ENCODE data around the gene FOXL2NB.

DNA sequence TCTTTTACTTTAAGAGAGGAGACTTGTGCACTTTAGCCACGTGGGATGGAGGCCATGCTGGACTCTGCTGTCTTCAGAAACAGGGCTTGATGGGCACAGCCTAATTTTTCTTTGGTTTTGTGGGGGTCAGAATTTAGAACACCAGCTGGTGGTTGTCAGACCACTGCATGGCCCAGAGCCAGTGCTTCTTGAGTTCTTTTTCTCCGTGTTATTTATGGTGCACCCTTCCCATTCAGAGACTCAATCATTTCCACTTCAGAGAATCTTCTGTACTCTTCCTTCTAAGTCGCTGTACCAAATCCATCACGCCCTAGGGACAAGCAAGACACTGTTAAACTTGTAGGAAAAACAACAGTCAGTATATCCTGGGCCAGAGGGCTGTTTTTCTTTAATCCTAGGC, 38.9 kb downstream of the FOXL2NB start:
- TF ChIP-seq POLR2AphosphoS5 (IDR thresholded peaks at IDR 0.05; ENCODE audit: borderline replicate concordance, low read depth, low read length): no peak
- TF ChIP-seq EZH2 (IDR thresholded peaks at IDR 0.05): no peak

All from SK-N-MC (cell line).